HG02943 (cell line): ENCODE data around the gene CDT1.

Source experiments
- ATAC-seq: cut with Tn5 transposase; IDR thresholded peaks from one replicate; pipeline ENCODE4 v1.9.1; 2021; ENCODE audit warnings: mild to moderate bottlenecking, low read depth, moderate library complexity; ENCODE audit not compliant: unreplicated experiment

CDT1 gene

DNA sequence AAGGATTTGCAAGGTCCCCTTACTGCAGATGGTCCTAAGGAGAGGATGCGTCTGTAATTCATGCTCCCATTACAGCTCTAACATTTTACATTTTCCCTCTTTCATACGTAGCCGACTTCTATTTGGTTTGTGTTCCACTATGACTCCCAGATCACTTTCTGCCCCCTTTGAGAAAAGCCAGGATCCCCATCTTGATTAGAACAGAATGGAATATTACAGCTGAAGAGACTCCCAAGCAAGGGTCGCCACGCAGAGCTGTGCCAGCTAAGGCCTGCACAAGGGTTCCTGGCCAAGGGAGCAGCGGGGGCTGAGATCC lies 3.4 kb upstream of the CDT1 start:
- ATAC-seq: no peak

DNA sequence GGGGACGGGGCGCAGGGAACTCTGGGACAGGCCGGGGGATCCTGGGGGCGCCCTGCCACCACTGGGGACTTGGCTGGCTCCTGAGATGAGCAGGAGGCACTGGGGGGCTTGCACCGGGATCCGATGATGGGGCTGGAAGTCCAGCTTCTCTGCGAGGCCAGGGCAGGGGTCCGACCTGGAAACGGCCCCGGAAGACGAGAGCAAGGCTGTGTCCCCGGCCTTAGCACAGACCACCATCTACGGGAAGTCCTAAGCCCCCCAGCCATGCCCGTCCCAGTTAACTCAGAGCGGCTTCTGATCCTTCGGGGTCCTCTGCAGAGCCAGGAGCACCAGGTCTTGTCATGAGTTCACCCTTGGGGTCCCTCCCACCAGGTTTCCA lies 573 bp downstream of the CDT1 start:
- no peak for ATAC-seq

DNA sequence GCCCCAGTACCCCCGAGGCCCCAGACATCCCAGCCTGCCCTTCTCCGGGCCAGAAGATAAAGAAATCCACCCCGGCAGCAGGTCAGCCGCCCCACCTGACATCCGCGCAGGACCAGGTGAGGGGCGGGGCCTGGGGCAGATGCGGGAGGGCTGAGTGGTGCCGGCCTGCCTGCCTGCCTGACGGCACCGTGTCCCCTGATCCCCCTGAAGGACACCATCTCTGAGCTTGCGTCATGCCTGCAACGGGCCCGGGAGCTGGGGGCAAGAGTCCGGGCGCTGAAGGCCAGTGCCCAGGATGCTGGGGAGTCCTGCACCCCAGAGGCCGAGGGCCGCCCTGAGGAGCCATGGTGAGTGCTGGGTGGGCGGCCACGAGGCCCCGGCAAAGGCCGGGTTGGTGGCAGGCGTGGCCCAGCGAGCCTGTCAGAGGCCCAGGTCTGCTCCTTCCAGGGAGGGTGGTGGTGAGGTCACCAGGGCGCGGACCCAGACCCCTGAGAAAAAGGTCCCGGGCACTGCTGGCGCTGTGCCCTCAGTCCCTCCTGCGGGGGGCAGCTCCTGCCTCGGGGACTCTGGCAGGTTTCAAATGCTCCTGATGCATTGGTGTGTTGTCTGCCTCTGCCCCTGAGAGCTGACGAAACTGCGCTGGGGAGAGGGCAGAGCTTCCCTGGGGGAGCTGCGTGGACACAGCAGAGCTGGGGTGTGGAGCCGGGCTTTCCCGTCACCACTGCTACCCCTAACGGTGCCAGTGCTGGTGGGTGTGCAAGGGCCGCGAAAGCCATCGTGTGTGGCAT lies 1.2 kb downstream of the CDT1 start:
- ATAC-seq: no peak

DNA sequence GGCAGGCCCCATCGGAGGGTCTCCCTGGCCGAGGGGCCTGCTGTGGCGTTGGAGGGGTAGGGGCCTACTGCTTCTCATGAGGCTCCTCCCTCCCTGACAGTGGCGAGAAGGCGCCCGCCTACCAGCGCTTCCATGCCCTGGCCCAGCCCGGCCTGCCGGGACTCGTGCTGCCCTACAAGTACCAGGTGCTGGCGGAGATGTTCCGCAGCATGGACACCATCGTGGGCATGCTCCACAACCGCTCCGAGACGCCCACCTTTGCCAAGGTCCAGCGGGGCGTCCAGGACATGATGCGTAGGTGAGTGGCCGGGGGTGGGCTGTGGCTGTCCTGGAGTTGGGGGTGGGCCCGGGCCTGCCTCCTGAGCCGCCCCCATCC lies 1.7 kb downstream of the CDT1 start:
- no peak for ATAC-seq

DNA sequence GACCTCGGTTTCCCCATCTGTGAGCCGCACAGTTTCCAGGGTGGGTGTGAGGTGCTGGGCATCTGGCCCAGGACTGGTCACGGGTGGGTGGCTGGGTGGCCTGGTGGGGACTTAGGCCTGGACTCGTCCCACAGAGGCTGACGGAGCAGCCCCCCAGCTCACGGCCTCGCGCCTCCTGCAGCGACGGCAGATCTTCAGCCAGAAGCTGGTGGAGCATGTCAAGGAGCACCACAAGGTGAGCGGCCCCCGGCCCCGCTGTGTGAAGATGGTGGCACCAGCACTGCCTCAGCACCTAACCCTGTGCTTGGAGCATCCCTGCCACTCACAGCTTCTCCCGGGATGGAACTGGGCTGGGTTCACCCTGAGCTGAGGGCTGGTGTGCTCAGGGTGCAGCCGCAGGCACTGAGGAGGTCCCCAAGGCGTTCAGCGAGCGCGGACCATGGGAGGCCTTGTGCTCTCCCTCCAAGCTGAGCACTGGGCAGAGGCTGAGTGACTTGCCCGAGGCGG lies 2.4 kb downstream of the CDT1 start:
- no peak for ATAC-seq

DNA sequence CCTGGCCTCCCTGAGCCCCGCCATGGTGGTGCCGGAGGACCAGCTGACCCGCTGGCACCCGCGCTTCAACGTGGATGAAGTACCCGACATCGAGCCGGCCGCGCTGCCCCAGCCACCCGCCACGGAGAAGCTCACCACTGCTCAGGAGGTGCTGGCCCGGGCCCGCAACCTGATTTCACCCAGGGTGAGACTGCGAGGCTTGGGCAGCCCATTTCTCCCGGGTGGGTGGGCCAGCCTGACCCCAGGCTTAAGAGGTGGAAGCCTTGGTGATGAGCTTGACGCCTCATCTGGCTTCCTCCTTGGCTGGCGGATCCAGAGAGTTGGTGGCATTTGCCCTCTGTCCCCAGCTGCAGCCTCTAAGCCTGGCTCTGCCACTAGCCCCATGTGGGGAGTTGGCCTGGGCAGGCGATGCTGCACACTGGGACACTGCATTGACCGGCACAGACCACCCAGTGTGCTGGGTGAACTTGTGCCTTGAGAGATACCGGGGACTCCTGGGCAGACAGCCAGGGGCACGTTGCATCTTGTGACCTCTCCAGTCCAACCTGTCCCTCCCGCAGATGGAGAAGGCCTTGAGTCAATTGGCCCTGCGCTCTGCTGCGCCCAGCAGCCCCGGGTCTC lies 3.0 kb downstream of the CDT1 start:
- no peak for ATAC-seq

DNA sequence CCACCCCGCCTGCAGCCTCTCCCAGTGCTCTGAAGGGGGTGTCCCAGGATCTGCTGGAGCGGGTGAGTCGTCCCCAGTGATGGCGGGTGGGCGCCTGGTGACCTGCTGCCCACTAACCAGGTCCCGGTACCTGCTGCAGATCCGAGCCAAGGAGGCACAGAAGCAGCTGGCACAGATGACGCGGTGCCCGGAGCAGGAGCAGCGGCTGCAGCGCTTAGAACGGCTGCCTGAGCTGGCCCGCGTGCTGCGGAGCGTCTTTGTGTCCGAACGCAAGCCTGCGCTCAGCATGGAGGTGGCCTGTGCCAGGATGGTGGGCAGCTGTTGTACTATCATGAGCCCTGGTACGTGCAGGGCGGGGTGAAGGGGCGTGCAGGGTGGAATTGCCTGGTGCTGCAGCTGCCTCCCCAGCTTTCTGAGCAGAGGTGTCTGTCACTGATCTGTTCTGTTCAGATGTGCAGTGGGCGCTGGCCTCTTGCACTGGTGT lies 3.6 kb downstream of the CDT1 start:
- ATAC-seq: no peak

DNA sequence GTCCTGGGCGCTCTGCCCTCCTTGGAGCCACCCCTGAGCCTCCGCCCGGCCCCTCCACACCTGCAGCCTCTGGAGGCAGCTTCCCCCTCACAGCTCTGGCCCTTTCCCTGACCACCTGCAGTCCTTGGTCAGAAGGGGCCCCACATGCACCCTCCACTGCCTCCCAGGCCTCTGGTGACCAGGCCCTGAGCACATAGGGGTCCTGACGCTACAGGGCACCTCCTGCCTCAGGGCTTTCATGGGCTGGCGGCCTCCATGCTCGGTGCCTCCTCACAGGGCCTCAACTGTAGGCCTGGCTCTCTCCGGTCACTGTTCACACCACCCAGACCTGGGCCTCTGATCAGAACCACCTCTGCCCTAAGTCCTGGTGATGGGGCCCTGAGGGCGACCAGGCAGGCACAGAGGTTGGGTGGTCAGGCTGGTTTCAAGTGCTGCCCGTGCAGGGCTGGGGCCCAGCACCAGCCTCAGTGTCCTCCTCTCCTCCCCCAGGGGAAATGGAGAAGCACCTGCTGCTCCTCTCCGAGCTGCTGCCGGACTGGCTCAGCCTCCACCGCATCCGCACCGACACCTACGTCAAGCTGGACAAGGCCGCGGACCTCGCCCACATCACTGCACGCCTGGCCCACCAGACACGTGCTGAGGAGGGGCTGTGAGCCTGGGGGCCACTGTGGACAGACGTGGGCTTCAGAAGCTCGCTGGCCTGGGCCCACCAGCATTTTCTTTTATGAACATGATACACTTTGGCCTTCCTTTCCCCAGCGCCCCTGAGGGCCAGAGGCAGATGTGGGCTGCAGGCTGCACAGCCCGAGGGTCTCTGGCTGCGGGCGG lies 4.3 kb downstream of the CDT1 start:
- ATAC-seq: no peak

DNA sequence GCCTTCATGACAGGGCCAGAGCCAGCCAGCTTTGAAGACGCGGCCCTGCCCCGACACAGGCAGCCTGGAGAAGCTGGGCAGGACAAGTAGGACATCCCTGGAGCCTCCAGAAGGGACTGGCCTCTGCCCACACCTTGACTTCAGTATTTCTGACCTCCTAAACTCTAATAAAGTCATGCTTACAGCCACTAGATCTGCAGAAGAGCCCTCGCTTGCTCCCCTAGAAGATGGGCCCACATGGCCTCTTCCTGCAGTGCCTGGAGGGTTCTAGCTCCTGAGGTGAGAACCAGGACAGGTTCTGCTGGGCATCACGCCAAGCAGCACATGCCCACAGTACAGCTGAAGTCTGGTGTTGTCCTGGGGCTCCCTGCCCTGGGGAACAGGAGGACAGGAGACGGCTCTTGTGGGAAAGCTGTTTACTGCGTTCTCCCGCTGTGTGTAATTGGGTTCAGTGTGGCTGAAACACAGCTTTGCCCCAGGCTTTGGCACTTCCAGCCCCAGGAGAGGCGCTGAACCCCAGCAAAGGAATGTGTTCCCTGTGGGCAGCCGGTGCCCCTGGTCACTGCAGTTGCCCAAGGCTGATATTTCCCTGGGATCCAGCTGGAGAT lies 5.6 kb downstream of the CDT1 start:
- ATAC-seq: no peak

DNA sequence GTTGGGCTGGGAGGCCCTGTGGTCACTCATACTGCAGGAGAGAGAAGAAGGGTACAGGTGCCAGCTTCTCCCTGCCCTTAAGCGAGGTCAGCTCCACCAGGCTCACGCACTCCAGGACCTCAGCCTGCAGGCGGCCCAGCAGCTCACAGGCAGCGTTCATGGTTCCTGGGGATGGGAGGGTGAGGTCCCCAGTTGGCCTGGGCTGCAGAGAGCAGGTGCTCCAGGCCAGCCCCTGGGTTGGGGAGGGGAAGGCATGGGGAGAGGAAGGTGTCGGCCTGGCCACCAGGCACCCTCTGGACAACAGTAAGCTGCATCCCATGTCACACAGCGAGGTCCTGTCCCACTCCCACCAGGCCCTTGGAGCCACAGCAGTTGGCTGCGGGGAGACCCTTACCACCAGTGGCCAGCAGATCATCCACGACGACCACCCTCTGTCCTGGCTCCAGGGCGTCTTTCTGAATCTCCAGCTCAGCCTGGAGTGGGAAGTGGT lies 6.1 kb downstream of the CDT1 start:
- ATAC-seq: no peak

DNA sequence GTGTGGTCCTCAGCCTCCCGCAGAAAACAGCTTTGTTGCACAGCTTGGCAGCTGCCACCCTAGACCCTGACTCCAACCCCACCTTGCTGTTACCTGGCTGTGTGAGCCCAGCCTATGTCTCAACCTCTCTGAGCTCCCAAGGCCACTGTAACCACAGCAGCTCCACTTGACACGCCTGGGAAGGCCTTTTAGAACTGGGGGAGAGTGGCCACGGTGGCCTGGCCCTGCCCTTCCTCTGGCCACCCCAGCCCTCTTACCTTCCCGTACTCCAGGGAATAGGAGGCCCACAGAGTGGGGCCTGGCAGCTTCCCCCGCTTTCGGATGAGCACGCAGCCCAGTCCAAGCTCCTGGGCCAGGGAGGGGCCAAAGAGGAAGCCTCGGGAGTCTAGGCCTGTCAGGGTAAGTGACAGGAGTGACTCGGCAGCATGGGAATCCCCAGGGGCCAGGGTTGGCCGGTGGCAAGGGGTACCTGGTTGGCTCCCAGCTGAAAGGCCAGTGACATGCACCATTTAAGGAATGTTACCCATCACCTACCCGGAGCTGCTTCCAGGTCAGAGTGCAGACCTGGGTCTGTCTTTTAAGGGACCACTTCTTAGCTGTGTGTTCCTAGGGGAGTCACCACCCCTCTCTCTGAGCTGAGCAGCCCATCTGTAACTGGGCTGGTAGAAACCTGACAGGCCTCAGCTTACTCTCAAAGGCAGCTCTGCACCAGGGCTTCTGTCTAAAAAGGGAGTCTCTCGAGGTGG lies 6.8 kb downstream of the CDT1 start:
- no peak for ATAC-seq

DNA sequence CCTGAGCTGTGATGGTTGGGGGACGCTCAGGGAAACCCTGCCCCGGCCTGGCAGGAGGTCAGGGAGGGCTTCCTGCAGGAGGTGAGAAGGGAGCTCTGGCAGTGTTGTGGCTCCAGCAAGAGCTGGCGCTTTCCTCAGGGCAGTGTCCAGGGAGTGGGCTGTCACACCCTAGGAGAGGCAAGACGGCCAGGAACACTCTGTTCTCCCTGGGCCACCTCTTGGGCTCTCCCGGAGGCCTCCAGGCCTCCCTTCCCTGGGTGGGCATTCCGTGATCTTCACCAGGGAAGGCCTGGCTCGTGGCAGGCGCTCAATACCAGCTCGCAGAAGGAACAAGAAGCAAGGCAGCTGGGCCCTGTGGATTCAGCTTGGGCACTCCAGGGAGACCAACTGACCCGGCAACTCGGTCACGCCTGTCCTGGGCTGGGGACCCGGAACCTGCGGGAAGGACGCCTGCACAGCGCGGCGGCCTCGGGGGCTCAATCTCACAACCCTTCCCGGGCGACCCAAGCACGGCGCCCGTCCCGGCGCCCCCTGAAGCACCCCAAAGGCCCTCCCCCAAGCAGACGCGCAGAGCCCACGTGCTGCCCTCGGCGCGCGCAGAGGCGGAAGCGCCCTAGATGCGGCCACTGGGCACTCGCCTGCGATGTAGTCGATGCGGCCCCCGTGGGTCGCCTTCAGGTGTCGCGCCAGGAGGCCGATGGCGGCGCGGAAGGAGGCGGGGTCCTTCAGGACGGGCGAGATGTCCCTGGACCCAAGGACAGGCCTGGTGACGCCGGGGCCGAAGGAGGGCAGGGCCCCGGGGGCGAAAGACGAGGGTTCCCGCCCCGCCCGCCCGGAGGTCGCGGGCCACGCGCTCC lies 7.6 kb downstream of the CDT1 start:
- ATAC-seq: peak; percentile 43

DNA sequence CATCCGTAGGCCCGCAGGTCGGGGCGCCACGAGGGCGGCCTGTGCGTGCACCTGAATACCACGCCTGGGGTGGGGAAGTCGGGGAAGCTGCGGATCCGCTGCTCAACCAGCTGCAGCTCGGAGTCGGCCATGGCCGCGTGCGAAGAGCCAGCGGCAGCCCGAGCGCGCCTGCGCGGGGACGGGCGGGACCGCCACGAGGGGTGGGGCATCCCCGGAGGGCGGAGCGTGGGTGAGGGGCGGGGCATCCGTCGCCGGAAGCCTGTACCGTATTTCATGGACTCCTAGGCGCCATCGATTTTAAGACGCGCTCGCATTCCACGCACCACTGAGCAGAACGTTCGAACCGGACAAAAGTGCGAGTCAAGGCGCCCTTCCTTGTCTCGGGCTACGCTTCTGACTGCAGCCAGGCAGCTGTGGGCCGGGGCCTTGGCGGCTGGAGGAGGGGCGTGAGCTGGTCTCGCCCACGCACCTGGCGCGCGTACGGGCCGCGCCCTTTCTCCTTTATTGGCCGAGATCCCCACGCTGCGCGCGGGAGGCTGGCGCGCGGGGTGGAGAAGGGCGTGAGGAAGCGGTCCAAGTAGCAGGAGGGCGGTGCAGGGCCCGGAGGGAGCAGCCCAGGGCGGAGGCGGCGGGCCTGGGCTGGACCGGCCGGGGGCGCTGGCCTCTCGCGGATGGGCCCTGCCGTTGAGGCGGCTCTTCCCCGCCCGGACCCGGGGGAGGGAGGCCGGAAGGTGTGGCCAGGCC lies 8.4 kb downstream of the CDT1 start, which contains the start of gene APRT:
APRT (minus strand) TSS at position 160 of the 744 bp plus-strand sequence; CDS start at position 131, 29 bp downstream.
- ATAC-seq: peak; percentile 50

DNA sequence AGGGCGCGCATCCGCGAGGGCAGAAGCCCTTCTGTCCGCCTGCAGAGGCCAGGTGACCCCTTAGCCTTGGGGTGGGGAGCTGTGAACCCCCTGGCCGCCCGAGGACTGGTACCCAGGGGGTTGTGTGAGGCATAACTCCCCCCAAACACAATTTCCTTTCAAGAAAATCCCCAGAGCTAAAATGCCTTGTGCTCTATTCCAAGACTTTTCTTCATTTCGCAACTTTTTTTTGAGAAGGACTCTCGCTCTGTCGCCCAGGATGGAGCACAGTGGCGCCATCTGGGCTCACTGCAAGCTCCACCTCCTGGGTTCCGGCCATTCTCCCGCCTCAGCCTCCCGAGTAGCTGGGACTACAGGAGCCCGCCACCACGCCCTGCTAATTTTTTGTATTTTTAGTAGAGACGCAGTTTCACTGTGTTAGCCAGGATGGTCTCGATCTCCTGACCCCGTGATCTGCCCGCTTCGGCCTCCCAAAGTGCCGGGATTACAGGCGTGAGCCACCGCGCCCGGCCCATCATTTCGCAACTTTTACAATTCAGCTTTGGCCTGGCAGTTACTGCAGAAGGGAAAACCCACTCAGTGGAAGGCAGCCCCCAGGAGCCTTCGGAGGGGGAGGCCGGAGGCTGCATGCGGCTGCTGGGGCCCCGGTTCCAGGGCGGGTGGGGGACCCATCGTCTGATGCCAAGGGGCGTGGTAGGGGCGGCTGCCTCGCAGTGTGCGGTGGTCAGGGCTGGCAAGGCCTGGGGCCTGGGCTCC lies 9.1 kb downstream of the CDT1 start:
- no peak for ATAC-seq

DNA sequence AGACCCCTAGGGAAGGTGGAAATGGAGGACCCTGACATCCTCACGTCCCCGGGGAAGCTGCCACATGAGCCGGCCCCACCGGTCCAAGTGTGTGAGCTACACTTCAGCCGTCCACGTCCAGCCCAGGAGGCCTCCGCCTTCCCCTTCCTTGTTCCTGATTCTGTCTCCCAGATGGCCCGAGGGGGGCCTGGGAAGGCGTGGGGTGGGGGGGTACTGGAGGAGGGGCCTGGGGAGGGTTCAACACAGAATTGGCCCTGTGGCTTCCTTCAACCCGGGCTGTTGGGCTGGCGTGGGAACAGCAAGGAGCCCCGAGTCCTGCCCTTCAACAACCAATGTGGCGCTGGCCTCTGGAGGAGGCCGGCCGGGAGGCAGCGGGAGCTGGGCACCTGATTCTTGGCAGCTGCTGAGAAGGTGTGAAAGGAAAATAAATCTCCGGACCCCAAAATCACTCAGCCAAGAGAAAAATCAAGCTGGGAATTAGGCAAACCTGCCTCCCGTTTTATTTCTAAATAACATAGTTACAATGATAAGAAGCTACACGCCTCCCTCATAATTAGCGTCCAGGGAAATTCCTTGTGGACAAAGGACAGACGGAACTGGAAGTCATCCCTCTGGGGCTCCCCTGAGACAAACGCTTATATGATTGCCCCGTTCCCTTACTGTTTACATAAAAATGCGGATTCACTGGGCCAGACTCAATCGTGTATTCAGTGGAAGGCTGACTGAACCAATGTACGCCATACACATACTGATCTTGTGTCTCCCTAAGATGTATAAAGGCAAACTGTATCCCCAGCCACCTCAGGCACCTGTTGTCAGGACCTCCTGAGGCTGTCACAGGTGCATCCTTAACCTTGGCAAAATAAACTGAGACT lies 9.9 kb downstream of the CDT1 start:
- ATAC-seq: no peak

DNA sequence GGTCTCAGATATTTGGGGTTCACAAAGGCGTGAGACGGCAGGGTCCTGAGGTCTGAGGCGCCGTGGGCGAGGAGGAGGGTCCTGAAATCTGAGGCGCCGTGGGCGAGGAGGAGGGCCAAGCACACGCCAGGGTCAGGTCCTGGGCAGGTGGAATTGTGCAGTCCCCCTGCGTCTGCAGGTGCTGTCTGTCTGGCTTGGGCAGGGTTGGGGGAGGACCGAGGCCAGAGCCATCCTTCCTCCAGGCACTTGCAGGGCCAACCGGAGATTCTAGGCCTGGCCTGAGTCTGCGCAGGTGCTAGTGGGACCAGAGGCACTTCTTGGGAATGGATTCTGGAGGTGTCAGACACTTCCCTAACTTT lies 10.5 kb downstream of the CDT1 start:
- no peak for ATAC-seq

DNA sequence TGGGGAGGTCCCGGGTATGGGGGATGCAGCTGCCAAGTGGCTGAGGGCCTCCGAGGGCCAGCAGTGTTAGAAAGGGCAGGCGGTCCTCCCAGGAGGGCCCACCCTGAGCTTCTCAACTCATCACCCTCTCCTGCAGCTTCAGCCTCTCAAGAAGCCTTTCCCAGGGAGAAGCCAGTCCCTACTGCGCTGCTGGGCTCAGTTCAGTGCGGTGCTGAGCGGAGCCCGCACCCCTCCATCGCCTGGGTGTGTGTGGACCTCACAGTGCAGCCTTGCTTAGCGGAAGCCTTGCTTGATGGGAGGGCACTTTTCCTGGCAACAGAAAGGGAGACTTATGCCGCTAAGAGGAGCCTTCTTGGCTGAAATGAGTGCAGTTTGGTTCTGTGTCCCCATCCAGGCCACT lies 11.6 kb downstream of the CDT1 start:
- ATAC-seq: no peak
